Mucosa of descending colon (tissue), 3 donors: Measurements from ENCODE around the gene AQP6. TPM values are rescaled to one million over a fixed set of nuclear protein-coding genes. Genes with fewer than 3 reads are reported as not detected.

Experiments used
- ATAC-seq: fragments of 200-7000 bp; cut with Tn5 transposase; one replicate; pipeline ENCODE4 v1.9.1; 2020; ENCODE audit warnings: mild to moderate bottlenecking, moderate library complexity
- DNase-seq, 3 donors: peaks; one replicate each; pipeline ENCODE4 v3.0.0-alpha.2; 2020
- H3K36me3 ChIP-seq: fragments of 200-600 bp; one replicate; pipeline ENCODE4 v1.8.0; 2021; ENCODE audit warnings: low read depth, mild to moderate bottlenecking
- H3K4me1 ChIP-seq: fragments of 200-600 bp; one replicate; pipeline ENCODE4 v1.8.0; 2021; ENCODE audit warnings: low read depth, mild to moderate bottlenecking
- H3K4me3 ChIP-seq: fragments of 200-600 bp; one replicate; pipeline ENCODE4 v1.8.0; 2021; ENCODE audit warnings: mild to moderate bottlenecking
- H3K9me3 ChIP-seq: fragments of 200-600 bp; one replicate; pipeline ENCODE4 v1.8.0; 2021; ENCODE audit warnings: mild to moderate bottlenecking
- CTCF ChIP-seq: fragments of 200-600 bp; IDR thresholded peaks from one replicate; pipeline ENCODE4 v1.8.0; 2022; ENCODE audit warnings: antibody characterized with exemption, mild to moderate bottlenecking
- intact Hi-C, 2 donors: fragments of 100-400 bp; cut with DNase I in 1 of 2; cut with micrococcal nuclease in 1 of 2; formaldehyde crosslinking; loops; one replicate each; pipeline versions ENCODE4 v1.11.0 to v1.11.1; 2022; cut with DNase I, micrococcal nuclease
- total RNA-seq, 3 donors: library from RNA; stranded (reverse); fragmentation: NEBNext Ultra II Directional in 2 of 3; extraction: Animal tissue kit (Norgen Biotek cat#: 25700) in 2 of 3; gene quantifications; one replicate each; pipeline versions ENCODE4 v1.2.1 to v1.2.4, GENCODE V29; 2021 to 2023
- donor health status: DM: no; HTN: no; CAD: no; lungs with moderate emphysema.
- donor health status: DM: no; HTN: no; CAD: no.
- donor health status: DM: no; HTN: yes; CAD: no.

AQP6 gene
- total RNA-seq, 3 donors from 2014 or later = 0.54 TPM; not detected in 2

- Histone ChIP-seq H3K36me3 (no peaks in the 10 kb centered on the region), H3K4me1 (peaks cover 6% of the 10 kb centered on the region), H3K4me3 (no peak overlapping the region), H3K9me3 (no peaks in the 10 kb centered on the region)
- TF ChIP-seq CTCF = no peak
- ATAC-seq (no peak), DNase-seq (no peak)
- intact Hi-C loops = no loop called here
These were observed 29.2 kb upstream of the AQP6 start for GRCh38 chr12:49943625-49943960.

GRCh38 chr12:49944046-49944445 is 28.7 kb upstream of the AQP6 start:
- intact Hi-C loops = no loop called here
- Histone ChIP-seq H3K4me1 (peaks cover 6% of the 10 kb centered on the region), H3K9me3 (no peaks in the 10 kb centered on the region), H3K4me3 (no peak overlapping the region), H3K36me3 (no peaks in the 10 kb centered on the region)
- DNase-seq (no peak), ATAC-seq (no peak)
- no peak for TF ChIP-seq CTCF

- H3K9me3 ChIP-seq = no peaks in the 10 kb centered on the region
- H3K36me3 ChIP-seq = no peaks in the 10 kb centered on the region
- peaks cover 6% of the 10 kb centered on the region for H3K4me1 ChIP-seq
- TF ChIP-seq CTCF = no peak
- no peak overlapping the region for H3K4me3 ChIP-seq
- intact Hi-C loops = no loop called here
- ATAC-seq (no peak), DNase-seq (no peak)
These were observed 28.0 kb upstream of the AQP6 start for GRCh38 chr12:49944718-49945117.

GRCh38 chr12:49945394-49946080 is 27.2 kb upstream of the AQP6 start:
- H3K4me1 ChIP-seq = peaks cover 6% of the 10 kb centered on the region
- TF ChIP-seq CTCF = peak; percentile 73
- no peak overlapping the region for H3K4me3 ChIP-seq
- DNase-seq = peak; percentile 81 to 91 (median 86)
- peak; percentile 93 for ATAC-seq
- no peaks in the 10 kb centered on the region for H3K9me3 ChIP-seq
- H3K36me3 ChIP-seq = no peaks in the 10 kb centered on the region
- intact Hi-C loops = no loop called here

GRCh38 chr12:49946086-49946485 is 26.7 kb upstream of the AQP6 start:
- no peak for TF ChIP-seq CTCF
- DNase-seq = peak in 2 of 3 donors; percentile 66 to 72
- Histone ChIP-seq H3K4me3 (no peak overlapping the region), H3K4me1 (peaks cover 6% of the 10 kb centered on the region), H3K36me3 (no peaks in the 10 kb centered on the region), H3K9me3 (no peaks in the 10 kb centered on the region)
- ATAC-seq = peak; percentile 64
- intact Hi-C loops = no loop called here

GRCh38 chr12:49946497-49946896 is 26.2 kb upstream of the AQP6 start:
- Histone ChIP-seq H3K4me3 (no peak overlapping the region), H3K36me3 (no peaks in the 10 kb centered on the region), H3K4me1 (peaks cover 6% of the 10 kb centered on the region), H3K9me3 (no peaks in the 10 kb centered on the region)
- TF ChIP-seq CTCF = no peak
- ATAC-seq = no peak
- no peak for DNase-seq
- intact Hi-C loops = no loop called here
